NCI-H1694 (cell line): Measurements from ENCODE around the gene CDKL4.
"Not testable (repeated sequence)": the region's sequence is repeated elsewhere in the genome, so short reads cannot be mapped to it uniquely, and the experiment has no call there.

Source experiments
- DNase-seq: peaks from one replicate; lab custom pipeline; 2025; lab: John Stamatoyannopoulos, UW

Gene CDKL4

DNA sequence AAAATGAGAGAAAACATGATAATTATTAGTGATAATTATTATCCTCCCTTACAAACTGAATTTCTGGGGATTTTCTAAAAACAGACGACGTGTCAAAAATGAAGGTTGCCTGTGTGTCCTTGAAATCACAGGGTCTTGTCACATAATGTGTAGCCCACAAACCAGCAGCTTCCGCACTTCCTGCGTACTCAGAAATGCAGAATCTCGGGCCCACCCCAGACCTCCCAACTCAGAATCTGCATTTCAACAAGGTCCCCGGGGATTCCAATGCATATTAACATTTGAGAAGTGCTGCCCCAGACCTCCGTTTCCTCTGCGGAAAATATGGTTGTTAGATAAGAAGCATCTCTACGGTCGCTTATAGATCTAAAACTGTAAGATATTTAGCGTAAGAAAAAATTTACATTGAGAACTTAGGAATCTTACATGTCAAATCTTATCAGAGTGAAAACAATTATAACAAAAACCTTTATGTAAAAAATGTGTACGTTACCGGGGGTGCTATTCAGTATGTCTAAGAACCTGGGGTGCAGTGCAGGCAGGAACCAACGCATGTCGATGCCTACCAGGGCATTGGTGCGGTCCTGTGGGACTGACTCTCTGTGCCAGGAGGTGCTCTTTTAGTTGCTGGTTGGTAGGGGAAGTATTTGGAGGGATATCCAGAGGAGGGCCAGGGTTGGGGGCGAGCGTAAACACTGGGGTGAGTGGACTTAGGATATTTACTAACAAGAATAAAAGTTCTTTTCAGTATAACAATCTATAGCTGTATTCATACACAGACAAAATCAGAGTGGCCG lies 15.2 kb downstream of the CDKL4 start:
- no peak for DNase-seq

- peak; percentile 36 for DNase-seq
Measured at GRCh38 chr2:39227628-39228412, 15.9 kb downstream of the CDKL4 start.

DNA sequence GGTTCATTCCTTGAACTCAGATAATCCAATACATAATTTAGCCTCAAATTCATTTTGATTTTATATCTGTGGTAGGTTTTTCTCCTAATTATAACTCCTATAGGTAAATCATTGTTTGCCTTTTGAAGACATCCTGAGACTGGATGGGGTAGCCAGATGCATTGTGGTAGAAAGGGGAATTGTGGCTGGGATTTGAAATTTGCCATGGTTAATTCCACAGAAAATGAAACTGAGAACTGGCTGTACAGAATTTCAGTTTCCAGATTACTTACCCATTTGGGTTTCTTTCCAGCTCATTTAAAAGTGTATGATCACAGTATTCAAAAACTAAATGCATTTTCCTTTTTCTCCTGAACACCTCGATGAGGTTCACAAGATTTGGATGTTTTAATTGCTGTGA lies 18.2 kb downstream of the CDKL4 start:
- DNase-seq, result no peak

GRCh38 chr2:39223909-39224308 lies 19.9 kb downstream of the CDKL4 start:
- no peak for DNase-seq

DNA sequence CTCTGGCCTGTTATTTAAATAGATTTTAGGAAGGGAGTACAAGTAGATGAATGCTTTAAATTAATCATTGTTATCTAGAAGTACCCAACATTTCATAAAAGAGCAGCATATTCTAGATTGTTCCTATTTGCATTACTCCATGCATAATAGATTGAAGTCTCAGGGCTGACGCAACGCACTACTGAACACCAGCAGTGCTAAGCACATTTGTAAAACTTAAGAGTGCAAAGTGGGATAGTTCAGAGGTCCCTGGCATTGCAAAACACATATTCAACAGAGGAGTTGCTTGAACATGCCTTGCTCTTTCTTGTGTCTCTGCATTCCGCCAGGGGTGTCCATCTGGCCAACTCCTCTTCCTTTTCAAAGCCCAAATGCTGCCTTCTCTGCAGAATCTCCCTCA lies 22.3 kb downstream of the CDKL4 start:
- DNase-seq, result no peak

- DNase-seq, result no peak
Measured at GRCh38 chr2:39220136-39220535, 23.6 kb downstream of the CDKL4 start.

- DNase-seq, result no peak
Measured at GRCh38 chr2:39218391-39218790, 25.4 kb downstream of the CDKL4 start.

DNA sequence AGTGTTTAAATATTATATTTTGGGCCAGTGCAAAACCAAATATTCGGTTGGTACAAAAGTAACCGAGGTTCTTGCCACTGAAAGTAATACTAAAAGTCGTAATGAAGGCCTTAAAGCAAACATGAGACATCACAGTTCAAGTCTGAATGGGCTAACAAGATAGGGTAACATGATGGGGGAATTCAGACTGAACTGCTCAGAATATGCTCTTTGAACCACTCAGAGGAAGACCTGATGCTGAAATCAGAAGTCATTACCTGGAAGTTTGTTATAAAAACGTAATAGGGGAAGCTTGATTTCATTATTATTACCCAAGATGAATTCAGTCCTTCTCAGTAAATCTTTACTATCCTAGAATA lies 26.6 kb downstream of the CDKL4 start:
- DNase-seq, result no peak

DNA sequence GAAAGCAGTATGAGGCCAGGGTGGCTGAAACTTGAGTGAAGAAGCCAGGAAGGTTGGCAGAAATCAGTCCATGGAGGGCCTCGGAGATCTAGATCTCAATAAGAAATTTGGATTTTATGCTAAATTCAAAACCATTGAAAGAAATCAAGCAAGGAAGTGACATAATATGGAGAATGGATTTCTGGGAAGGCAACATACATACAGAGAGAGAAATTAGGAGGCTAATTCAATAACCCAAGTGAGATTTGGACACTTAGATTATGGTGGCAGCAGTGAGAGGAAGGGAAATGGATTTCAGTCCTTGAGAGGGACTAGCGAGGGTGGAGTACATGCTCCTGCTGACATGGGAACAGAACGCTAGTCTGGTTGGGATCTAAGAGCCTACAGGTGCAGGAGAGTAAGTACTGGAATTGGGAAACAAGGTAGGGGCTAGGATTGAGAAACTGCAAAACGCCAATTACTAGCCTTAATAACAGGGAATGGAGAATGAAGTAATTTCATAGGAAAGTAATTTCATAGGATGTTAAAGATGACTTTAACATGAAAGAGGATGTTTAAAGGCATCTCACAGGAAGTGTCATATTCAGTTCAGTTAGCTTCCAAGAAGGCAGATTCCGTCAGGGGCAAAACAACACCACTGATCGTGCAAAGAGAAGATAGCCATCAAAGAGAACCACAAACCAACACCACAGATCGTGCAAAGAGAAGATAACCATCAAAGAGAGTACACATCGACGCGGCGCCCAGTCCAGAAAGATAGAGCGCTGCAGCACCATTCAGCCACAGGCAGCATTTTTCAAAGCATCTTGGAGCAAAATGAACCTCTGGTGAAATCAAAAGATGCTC lies 27.2 kb downstream of the CDKL4 start:
- DNase-seq, result no peak

DNA sequence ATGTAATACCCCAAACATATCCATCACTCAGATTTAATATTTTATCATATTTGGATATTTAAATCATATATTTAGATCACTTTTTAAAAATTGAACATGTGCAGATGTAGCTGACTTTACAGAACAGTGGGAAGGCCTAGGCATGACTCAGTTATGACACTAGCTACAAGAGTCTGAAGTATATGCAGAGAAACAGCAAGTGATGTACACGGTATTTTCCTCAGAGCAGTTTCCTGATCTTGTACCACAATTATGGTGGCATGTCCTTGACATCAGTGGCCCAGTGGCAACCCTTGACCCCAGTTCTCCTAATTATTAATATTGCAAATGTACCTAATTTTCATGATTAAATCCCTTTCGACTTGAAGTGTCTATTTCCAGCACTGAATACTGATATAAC lies 28.2 kb downstream of the CDKL4 start:
- no peak for DNase-seq

DNA sequence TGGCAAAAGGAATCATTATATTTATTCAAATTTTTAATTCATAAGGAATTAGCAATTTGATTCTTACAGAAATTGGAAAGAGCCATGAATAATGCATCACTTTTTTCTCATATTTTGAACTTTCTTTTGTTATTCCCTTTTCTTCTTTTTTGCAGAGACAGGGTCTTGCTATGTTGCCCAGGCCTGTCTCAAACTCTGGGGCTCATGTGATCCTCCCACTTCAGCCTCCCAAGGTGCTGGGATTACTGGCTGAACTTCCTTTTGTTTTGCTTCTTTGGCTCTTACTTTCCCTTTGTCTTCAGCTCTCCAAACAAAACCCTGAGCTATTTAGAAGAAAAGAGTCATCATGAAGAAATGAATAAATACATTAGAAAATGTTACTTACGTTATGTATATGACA lies 30.8 kb downstream of the CDKL4 start:
- no peak for DNase-seq

DNA sequence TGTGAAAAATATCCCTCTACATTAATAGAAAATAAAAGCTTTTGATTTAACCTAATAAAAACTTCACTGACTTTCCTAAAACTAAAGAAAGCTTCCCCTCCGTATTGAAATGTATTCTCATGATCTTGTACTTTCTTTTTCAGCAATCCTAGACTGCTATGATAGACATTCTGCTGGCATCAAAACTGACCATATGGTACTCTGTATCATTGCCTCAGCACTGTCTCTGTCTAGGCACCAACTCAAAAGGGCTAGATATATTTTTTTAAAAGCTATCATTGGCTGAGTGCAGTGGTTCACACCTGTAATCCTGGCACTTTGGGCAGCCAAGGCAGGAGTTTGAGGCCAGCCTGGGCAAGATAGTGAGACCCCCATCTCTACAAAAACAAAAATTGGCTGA lies 32.9 kb downstream of the CDKL4 start:
- DNase-seq, result no peak

- no peak for DNase-seq
Measured at GRCh38 chr2:39203382-39203781, 40.4 kb downstream of the CDKL4 start.

DNA sequence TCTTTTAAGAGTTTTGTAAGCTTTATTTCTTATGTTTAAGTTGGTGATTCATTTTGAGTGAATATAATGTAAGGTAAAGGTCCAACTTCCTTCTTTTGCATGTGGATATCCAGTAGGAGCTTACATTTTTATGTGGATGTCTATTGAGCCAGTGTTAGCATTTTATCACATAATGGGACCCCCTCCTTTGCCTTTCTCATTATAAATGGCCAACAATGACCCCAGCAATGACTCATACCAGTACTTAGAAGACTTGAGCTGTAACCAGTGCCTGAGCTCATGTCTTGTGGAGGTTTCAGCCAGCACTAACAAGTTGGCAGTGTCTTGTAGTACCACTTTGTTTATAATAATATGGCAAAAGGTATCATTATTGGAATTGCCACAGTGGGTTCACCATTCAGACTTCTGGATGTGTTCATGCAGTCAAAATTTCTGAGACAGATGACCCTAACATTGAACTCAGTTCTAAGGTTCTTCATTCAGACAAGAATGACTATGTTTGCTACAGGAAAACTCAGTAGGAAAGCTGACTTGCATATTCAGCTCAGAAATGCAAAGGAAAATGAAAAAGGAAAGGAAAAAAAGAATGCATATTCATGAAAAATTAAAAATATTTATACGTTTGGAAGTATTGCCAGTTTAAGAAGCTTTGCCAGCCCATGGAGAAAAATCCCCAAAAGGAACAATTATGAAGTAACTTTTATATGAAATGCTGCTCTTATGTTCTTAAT lies 41.0 kb downstream of the CDKL4 start:
- DNase-seq, result no peak

GRCh38 chr2:39197003-39197402 lies 46.8 kb downstream of the CDKL4 start:
- not testable (repeated sequence) for DNase-seq

DNA sequence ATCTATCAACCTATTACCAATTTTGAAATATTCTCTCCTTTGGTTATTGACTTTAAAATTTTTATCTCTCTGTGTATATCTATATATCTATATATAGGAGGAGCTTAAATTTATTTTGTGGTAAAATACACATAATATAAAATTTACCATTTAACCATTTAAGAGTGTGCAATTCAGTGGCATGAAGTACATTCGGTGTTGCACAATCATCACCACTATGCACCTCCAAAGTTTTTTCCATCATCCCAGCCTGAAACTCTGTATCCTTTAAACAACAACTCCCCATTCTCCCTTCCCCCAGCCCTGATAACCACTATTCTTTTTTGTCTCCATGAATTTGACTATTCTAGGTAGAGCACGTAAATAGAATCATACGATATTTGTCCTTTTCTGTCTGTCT lies 49.1 kb downstream of the CDKL4 start:
- no peak for DNase-seq

DNA sequence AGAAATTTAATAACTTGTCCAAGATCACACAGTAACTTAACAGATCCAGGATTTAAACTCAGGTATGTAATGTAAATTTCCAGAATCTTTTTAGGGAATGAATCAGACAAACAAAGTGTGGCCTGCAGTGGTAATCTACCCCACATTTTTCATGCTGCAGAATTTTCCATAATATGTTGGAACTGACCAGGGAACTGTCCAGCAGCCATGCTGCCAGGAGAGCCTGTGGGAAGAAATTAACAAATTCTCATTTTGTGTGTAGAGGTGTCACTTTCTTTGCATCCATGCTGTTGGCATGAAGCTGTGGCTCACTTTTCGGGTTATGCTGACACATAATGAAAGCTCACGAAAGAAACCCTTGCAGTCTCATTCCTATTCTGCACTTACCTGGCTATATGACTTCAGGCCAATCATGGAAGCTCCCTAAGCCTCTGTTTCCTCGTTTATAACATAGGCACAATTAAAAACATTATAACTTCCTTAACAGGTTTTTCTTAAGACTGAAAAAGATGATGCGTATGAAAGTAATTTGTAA lies 54.7 kb downstream of the CDKL4 start:
- no peak for DNase-seq

GRCh38 chr2:39183673-39184072 lies 60.1 kb downstream of the CDKL4 start:
- DNase-seq, result no peak

GRCh38 chr2:39181297-39181696 lies 62.5 kb downstream of the CDKL4 start:
- no peak for DNase-seq

- no peak for DNase-seq
Measured at GRCh38 chr2:39179974-39180960, 63.5 kb downstream of the CDKL4 start.
